H9 (cell line): ENCODE data around the gene FREM2. TPM values are rescaled to one million over a fixed set of nuclear protein-coding genes. Genes with fewer than 3 reads are reported as not detected.

Experiments used
- DNase-seq: peaks from one replicate; pipeline ENCODE4 v3.0.0-alpha.2; 2017
- H2AFZ ChIP-seq: one replicate; pipeline ENCODE4 v1.6.1; 2013; ENCODE audit warnings: mild to moderate bottlenecking, low read length, control low read depth, moderate library complexity
- H2AK5ac ChIP-seq: 2 replicates; pipeline ENCODE4 v1.6.1; 2013; ENCODE audit warnings: low read length, control low read depth, mixed read lengths; ENCODE audit not compliant: insufficient read length
- H2BK120ac ChIP-seq: one replicate; pipeline ENCODE4 v1.6.1; 2013; ENCODE audit warnings: low read depth, mild to moderate bottlenecking, low read length, control low read depth, inconsistent platforms; ENCODE audit not compliant: poor library complexity, severe bottlenecking
- H2BK12ac ChIP-seq: 2 replicates; pipeline ENCODE4 v1.6.1; 2013; ENCODE audit warnings: low read length, control low read depth, mixed read lengths, low read depth; ENCODE audit not compliant: insufficient read length
- H2BK15ac ChIP-seq: 2 replicates; pipeline ENCODE4 v1.6.1; 2013; ENCODE audit warnings: low read depth, low read length, control low read depth
- H2BK20ac ChIP-seq: one replicate; pipeline ENCODE4 v1.6.1; 2013; ENCODE audit warnings: low read depth, mild to moderate bottlenecking, low read length, control low read depth, inconsistent platforms; ENCODE audit not compliant: poor library complexity, severe bottlenecking
- H2BK5ac ChIP-seq: 2 replicates; pipeline ENCODE4 v1.6.1; 2013; ENCODE audit warnings: low read length, control low read depth, mixed read lengths; ENCODE audit not compliant: insufficient read length
- H3K14ac ChIP-seq: 2 replicates; pipeline ENCODE4 v1.6.1; 2013; ENCODE audit warnings: low read length, control low read depth; ENCODE audit not compliant: insufficient read depth
- H3K18ac ChIP-seq: 2 replicates; pipeline ENCODE4 v1.6.1; 2013; ENCODE audit warnings: low read depth, mild to moderate bottlenecking, mixed read lengths, low read length, control low read depth; ENCODE audit not compliant: insufficient read length
- H3K23ac ChIP-seq: 2 replicates; pipeline ENCODE4 v1.6.1; 2013; ENCODE audit warnings: low read length, control low read depth, mixed read lengths, low read depth; ENCODE audit not compliant: insufficient read length
- H3K23me2 ChIP-seq: 2 replicates; pipeline ENCODE4 v1.6.1; 2013; ENCODE audit warnings: low read depth, mild to moderate bottlenecking, mixed read lengths, low read length, control low read depth; ENCODE audit not compliant: insufficient read length, poor library complexity, severe bottlenecking
- H3K27ac ChIP-seq: 2 replicates; pipeline ENCODE4 v1.5.1; 2013; ENCODE audit warnings: low read length, control low read depth, mixed read lengths, low read depth; ENCODE audit not compliant: insufficient read length
- H3K27me3 ChIP-seq: 2 replicates; pipeline ENCODE4 v1.6.1; 2013; ENCODE audit warnings: low read length, control low read depth, inconsistent platforms; ENCODE audit not compliant: insufficient read depth
- H3K4ac ChIP-seq: 2 replicates; pipeline ENCODE4 v1.6.1; 2013; ENCODE audit warnings: low read depth, mild to moderate bottlenecking, control low read depth, inconsistent platforms, low read length, moderate library complexity
- H3K4me1 ChIP-seq: 2 replicates; pipeline ENCODE4 v1.6.1; 2013; ENCODE audit warnings: low read length, control low read depth, inconsistent platforms; ENCODE audit not compliant: insufficient read depth
- H3K4me2 ChIP-seq: 2 replicates; pipeline ENCODE4 v1.6.1; 2013; ENCODE audit warnings: low read length, control low read depth, mixed read lengths; ENCODE audit not compliant: insufficient read length, insufficient read depth
- H3K56ac ChIP-seq: 2 replicates; pipeline ENCODE4 v1.6.1; 2013; ENCODE audit warnings: low read depth, mild to moderate bottlenecking, mixed read lengths, low read length, control low read depth; ENCODE audit not compliant: insufficient read length
- H3K79me1 ChIP-seq: 2 replicates; pipeline ENCODE4 v1.6.1; 2013; ENCODE audit warnings: low read depth, mild to moderate bottlenecking, moderate library complexity, low read length, control low read depth, inconsistent platforms; ENCODE audit not compliant: insufficient read depth, poor library complexity, severe bottlenecking
- H3K79me2 ChIP-seq: 2 replicates; pipeline ENCODE4 v1.6.1; 2013; ENCODE audit warnings: low read length, control low read depth, inconsistent platforms; ENCODE audit not compliant: insufficient read depth
- H3K9ac ChIP-seq: 2 replicates; pipeline ENCODE4 v1.6.1; 2013; ENCODE audit warnings: low read length, control low read depth, mixed read lengths; ENCODE audit not compliant: insufficient read length; ENCODE audit errors: extremely low read depth
- H3K9me3 ChIP-seq: one replicate; pipeline ENCODE4 v1.6.1; 2013; ENCODE audit warnings: low read depth, low read length, inconsistent platforms; ENCODE audit not compliant: control insufficient read depth
- H3T11ph ChIP-seq: one replicate; pipeline ENCODE4 v1.6.1; 2013; ENCODE audit warnings: mild to moderate bottlenecking, low read length, control low read depth, inconsistent platforms
- H4K20me1 ChIP-seq: one replicate; pipeline ENCODE4 v1.6.1; 2013; ENCODE audit not compliant: control insufficient read depth, insufficient read length, insufficient read depth
- H4K5ac ChIP-seq: 2 replicates; pipeline ENCODE4 v1.6.1; 2013; ENCODE audit warnings: low read depth, mild to moderate bottlenecking, mixed read lengths, low read length, control low read depth; ENCODE audit not compliant: insufficient read length
- H4K8ac ChIP-seq: replicated peaks from 2 replicates; pipeline ENCODE4 v1.6.1; 2013; ENCODE audit warnings: low read length, control low read depth, mixed read lengths, low read depth; ENCODE audit not compliant: insufficient read length
- H4K91ac ChIP-seq: 2 replicates; pipeline ENCODE4 v1.6.1; 2013; ENCODE audit warnings: low read depth, mild to moderate bottlenecking, moderate library complexity, mixed read lengths, low read length, control low read depth; ENCODE audit not compliant: insufficient read length
- H3K27ac Mint-ChIP-seq, 3 experiments: 2 replicates in 2 of 3; 3 replicates in 1 of 3; pipeline ENCODE4 v1.8.0; 2020 to 2021; ENCODE audit warnings: mixed read lengths in 3 of 3, mild to moderate bottlenecking in 1 of 3, moderate library complexity in 1 of 3
- H3K27me3 Mint-ChIP-seq: 2 replicates; pipeline ENCODE4 v1.8.0; 2021; ENCODE audit warnings: low read depth, mild to moderate bottlenecking, moderate library complexity, mixed read lengths
- H3K36me3 Mint-ChIP-seq, 3 experiments: 2 replicates in 2 of 3; 3 replicates in 1 of 3; pipeline ENCODE4 v1.8.0; 2020 to 2021; ENCODE audit warnings: low read depth in 3 of 3, mixed read lengths in 3 of 3; ENCODE audit not compliant: insufficient read depth in 1 of 3
- H3K4me1 Mint-ChIP-seq, 2 experiments: 2 replicates each; pipeline ENCODE4 v1.8.0; 2020; ENCODE audit warnings: mixed read lengths in 2 of 2
- H3K4me3 Mint-ChIP-seq, 2 experiments: 2 replicates in 1 of 2; 3 replicates in 1 of 2; pipeline ENCODE4 v1.8.0; 2020 to 2021; ENCODE audit warnings: mild to moderate bottlenecking in 2 of 2, mixed read lengths in 2 of 2, moderate library complexity in 1 of 2
- H3K9me3 Mint-ChIP-seq, 2 experiments: 2 replicates in 1 of 2; 3 replicates in 1 of 2; pipeline ENCODE4 v1.8.0; 2020; ENCODE audit warnings: mild to moderate bottlenecking in 2 of 2, mixed read lengths in 2 of 2, moderate library complexity in 1 of 2
- WGBS: extraction: QIAGEN DNeasy Blood & Tissue Kit; methylation state at CpG from one replicate; pipeline ENCODE4 v1.1.7; 2013; ENCODE audit warnings: missing lambda C conversion rate, low lambda C conversion rate, mixed read lengths; ENCODE audit not compliant: insufficient read length; ENCODE audit errors: extremely low coverage; 5-methylcytosine and 5-hydroxymethylcytosine counted together
- total RNA-seq: library from RNA; stranded (reverse); gene quantifications from 2 replicates; pipeline ENCODE4 v1.2.1, GENCODE V29; 2021
- TF ChIP-seq, protein P1 (sequence below): fragments of 200-600 bp; sonication (generic); conservative IDR thresholded peaks from 3 replicates; pipeline ENCODE4 v1.8.0; 2021; ENCODE audit warnings: antibody characterized with exemption, mild to moderate bottlenecking

FREM2 gene
- total RNA-seq, 1 experiment from 2014 or later, result 16.0 TPM

- H4K91ac ChIP-seq, result no peak overlapping the region
- H2AFZ ChIP-seq, result no peak overlapping the region
- Mint-ChIP-seq H3K36me3 (peaks cover 0 to 15% (median 3%) of the 10 kb centered on the region in 3 experiments; a peak in 5 of 7 replicates), H3K4me1 (peaks cover 15% of the 10 kb centered on the region in 2 experiments), H3K9me3 (peaks cover 7 to 9% of the 10 kb centered on the region in 2 experiments), H3K27me3 (no peaks in the 10 kb centered on the region; the same call in 1 of the 2 replicates), H3K27ac (peak overlapping the region in 1 of 3 experiments; percentile 20; a peak in 2 of 7 replicates), H3K4me3 (no peak overlapping the region)
- H3K14ac ChIP-seq, result no peak overlapping the region
- no peak overlapping the region for H2BK12ac ChIP-seq
- no peak overlapping the region for H3K9ac ChIP-seq
- no peak overlapping the region for H3K18ac ChIP-seq
- H4K5ac ChIP-seq, result no peak overlapping the region
- H3K23me2 ChIP-seq, result no peaks in the 10 kb centered on the region
- DNase-seq, result no peak
- H2BK20ac ChIP-seq, result no peak overlapping the region
- no CpG with 5 or more reads among the region's 4 CpGs for WGBS
- no peaks in the 10 kb centered on the region for H4K20me1 ChIP-seq
- no peaks in the 10 kb centered on the region for H3K79me1 ChIP-seq
- H3K9me3 ChIP-seq, result no peaks in the 10 kb centered on the region
- H4K8ac ChIP-seq, result no peak overlapping the region
- no peak overlapping the region for H3K56ac ChIP-seq
- no peaks in the 10 kb centered on the region; the same call in 1 of the 2 replicates for H3K4me1 ChIP-seq
- no peaks in the 10 kb centered on the region for H3K79me2 ChIP-seq
- H3K27me3 ChIP-seq, result no peaks in the 10 kb centered on the region
- H2BK5ac ChIP-seq, result no peak overlapping the region
- no peak overlapping the region for H3K23ac ChIP-seq
- TF ChIP-seq, protein P1, sequence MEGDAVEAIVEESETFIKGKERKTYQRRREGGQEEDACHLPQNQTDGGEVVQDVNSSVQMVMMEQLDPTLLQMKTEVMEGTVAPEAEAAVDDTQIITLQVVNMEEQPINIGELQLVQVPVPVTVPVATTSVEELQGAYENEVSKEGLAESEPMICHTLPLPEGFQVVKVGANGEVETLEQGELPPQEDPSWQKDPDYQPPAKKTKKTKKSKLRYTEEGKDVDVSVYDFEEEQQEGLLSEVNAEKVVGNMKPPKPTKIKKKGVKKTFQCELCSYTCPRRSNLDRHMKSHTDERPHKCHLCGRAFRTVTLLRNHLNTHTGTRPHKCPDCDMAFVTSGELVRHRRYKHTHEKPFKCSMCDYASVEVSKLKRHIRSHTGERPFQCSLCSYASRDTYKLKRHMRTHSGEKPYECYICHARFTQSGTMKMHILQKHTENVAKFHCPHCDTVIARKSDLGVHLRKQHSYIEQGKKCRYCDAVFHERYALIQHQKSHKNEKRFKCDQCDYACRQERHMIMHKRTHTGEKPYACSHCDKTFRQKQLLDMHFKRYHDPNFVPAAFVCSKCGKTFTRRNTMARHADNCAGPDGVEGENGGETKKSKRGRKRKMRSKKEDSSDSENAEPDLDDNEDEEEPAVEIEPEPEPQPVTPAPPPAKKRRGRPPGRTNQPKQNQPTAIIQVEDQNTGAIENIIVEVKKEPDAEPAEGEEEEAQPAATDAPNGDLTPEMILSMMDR, result no peak
- H3T11ph ChIP-seq, result no peak overlapping the region
- no peak overlapping the region for H3K4me2 ChIP-seq
- no peak overlapping the region for H2BK120ac ChIP-seq
- no peak overlapping the region for H2AK5ac ChIP-seq
- H2BK15ac ChIP-seq, result no peak overlapping the region
- H3K27ac ChIP-seq, result no peak overlapping the region
- H3K4ac ChIP-seq, result no peak overlapping the region
Observed at GRCh38 chr13:38888309-38888708, 201.4 kb downstream of the FREM2 start.
